AG09309 (cell line): Measurements from ENCODE around the gene KIAA0930.
"Not testable (repeated sequence)": the region's sequence is repeated elsewhere in the genome, so short reads cannot be mapped to it uniquely, and the experiment has no call there.

ENCODE experiments used
- DNase-seq: peaks from one replicate; pipeline ENCODE4 v3.0.0-alpha.2; 2010; ENCODE audit warnings: low read depth
- H3K4me3 ChIP-seq: 2 replicates; pipeline ENCODE4 v1.5.1; 2011; ENCODE audit warnings: mild to moderate bottlenecking, low read depth, low read length, moderate library complexity; ENCODE audit not compliant: control insufficient read depth
- CTCF ChIP-seq: IDR thresholded peaks from 2 replicates; pipeline ENCODE4 v1.5.1; 2011; ENCODE audit warnings: mild to moderate bottlenecking, low read depth, low read length, inconsistent platforms; ENCODE audit not compliant: insufficient read depth, control insufficient read depth; ENCODE audit errors: missing control alignments

The KIAA0930 gene

GRCh38 chr22:45262195-45262930 lies 21.7 kb upstream of the KIAA0930 start:
- H3K4me3 ChIP-seq = no peak overlapping the region
- TF ChIP-seq CTCF = no peak

GRCh38 chr22:45261407-45262088 lies 20.9 kb upstream of the KIAA0930 start:
- no peak for TF ChIP-seq CTCF
- no peak for DNase-seq
- H3K4me3 ChIP-seq = no peak overlapping the region

More at GRCh38 chr22:45262195-45262930, 21.7 kb upstream of the KIAA0930 start:
- DNase-seq = no peak

GRCh38 chr22:45260395-45260759 lies 19.7 kb upstream of the KIAA0930 start:
- not testable (repeated sequence) for DNase-seq, H3K4me3 ChIP-seq

- no peak for TF ChIP-seq CTCF
- no peak overlapping the region for H3K4me3 ChIP-seq
These were observed 19.2 kb upstream of the KIAA0930 start for GRCh38 chr22:45259754-45260394.

GRCh38 chr22:45257941-45258340 lies 17.2 kb upstream of the KIAA0930 start:
- H3K4me3 ChIP-seq, DNase-seq: not testable (repeated sequence)

More at GRCh38 chr22:45259754-45260394, 19.2 kb upstream of the KIAA0930 start:
- DNase-seq = no peak

GRCh38 chr22:45254789-45255278 lies 14.1 kb upstream of the KIAA0930 start:
- DNase-seq = no peak
- no peak for TF ChIP-seq CTCF
- no peak overlapping the region for H3K4me3 ChIP-seq

GRCh38 chr22:45254388-45254787 lies 13.7 kb upstream of the KIAA0930 start:
- no peak for TF ChIP-seq CTCF
- DNase-seq = no peak
- no peak overlapping the region for H3K4me3 ChIP-seq
